ENCODE measurements around the gene RPA1. TPM values are rescaled to one million over a fixed set of nuclear protein-coding genes. Genes with fewer than 3 reads are reported as not detected.
"Not testable (repeated sequence)": the region's sequence is repeated elsewhere in the genome, so short reads cannot be mapped to it uniquely, and the experiment has no call there.

The RPA1 gene
- polyA plus RNA-seq (ENCODE audit: insufficient read length), result 40.3 TPM

GRCh38 chr17:1829592-1830257 lies at the start of gene RPA1, which contains the start of gene SMYD4:
TSS of gene RPA1 (plus strand) at chr17:1830005. CDS start at chr17:1830094, 89 bp downstream.
TSS of gene SMYD4 (minus strand) at chr17:1829902. CDS start at chr17:1827994, 1,908 bp downstream.
- DNase-seq, result peak; percentile 94

- DNase-seq, result no peak
Observed at GRCh38 chr17:1782171-1782567, 47.6 kb upstream of the RPA1 start.

GRCh38 chr17:1783271-1783670 lies 46.5 kb upstream of the RPA1 start:
- no peak for DNase-seq

GRCh38 chr17:1783834-1784611 lies 45.8 kb upstream of the RPA1 start:
- DNase-seq, result peak; percentile 89

- DNase-seq, result no peak
Observed at GRCh38 chr17:1785930-1786329, 43.9 kb upstream of the RPA1 start.

- DNase-seq, result no peak
Observed at GRCh38 chr17:1786708-1787107, 43.1 kb upstream of the RPA1 start.

- no peak for DNase-seq
Observed at GRCh38 chr17:1787301-1787902, 42.4 kb upstream of the RPA1 start.

GRCh38 chr17:1789936-1790335 lies 39.9 kb upstream of the RPA1 start:
- DNase-seq, result no peak

- DNase-seq, result no peak
Observed at GRCh38 chr17:1792495-1793446, 37.0 kb upstream of the RPA1 start.

GRCh38 chr17:1793447-1793806 lies 36.4 kb upstream of the RPA1 start:
- DNase-seq, result no peak

- no peak for DNase-seq
Observed at GRCh38 chr17:1796800-1797199, 33.0 kb upstream of the RPA1 start.

GRCh38 chr17:1797323-1797722 lies 32.5 kb upstream of the RPA1 start:
- no peak for DNase-seq

GRCh38 chr17:1797846-1798245 lies 32.0 kb upstream of the RPA1 start:
- DNase-seq, result not testable (repeated sequence)

GRCh38 chr17:1800240-1800639 lies 29.6 kb upstream of the RPA1 start:
- DNase-seq, result no peak

- no peak for DNase-seq
Observed at GRCh38 chr17:1800712-1801111, 29.1 kb upstream of the RPA1 start.

- DNase-seq, result no peak
Observed at GRCh38 chr17:1802429-1802828, 27.4 kb upstream of the RPA1 start.

GRCh38 chr17:1803280-1803679 lies 26.5 kb upstream of the RPA1 start:
- no peak for DNase-seq

- no peak for DNase-seq
Observed at GRCh38 chr17:1807890-1808289, 21.9 kb upstream of the RPA1 start.

- no peak for DNase-seq
Observed at GRCh38 chr17:1808644-1809043, 21.2 kb upstream of the RPA1 start.

- not testable (repeated sequence) for DNase-seq
Observed at GRCh38 chr17:1809815-1810214, 20.0 kb upstream of the RPA1 start.

- DNase-seq, result no peak
Observed at GRCh38 chr17:1810450-1811103, 19.2 kb upstream of the RPA1 start.

- no peak for DNase-seq
Observed at GRCh38 chr17:1813088-1813487, 16.7 kb upstream of the RPA1 start.

Data from hindlimb muscle (tissue), 1 donor.